ENCODE data around the gene FLOT2.
A peak's percentile ranks its signal among the peaks of the same experiment; 100 is the strongest.
"Not testable (repeated sequence)": the region's sequence is repeated elsewhere in the genome, so short reads cannot be mapped to it uniquely, and the experiment has no call there.

Gene FLOT2

GRCh38 chr17:28873839-28874238, 23.7 kb downstream of the FLOT2 start:
- no peak for DNase-seq (ENCODE audit: low read depth, low spot score)

DNA sequence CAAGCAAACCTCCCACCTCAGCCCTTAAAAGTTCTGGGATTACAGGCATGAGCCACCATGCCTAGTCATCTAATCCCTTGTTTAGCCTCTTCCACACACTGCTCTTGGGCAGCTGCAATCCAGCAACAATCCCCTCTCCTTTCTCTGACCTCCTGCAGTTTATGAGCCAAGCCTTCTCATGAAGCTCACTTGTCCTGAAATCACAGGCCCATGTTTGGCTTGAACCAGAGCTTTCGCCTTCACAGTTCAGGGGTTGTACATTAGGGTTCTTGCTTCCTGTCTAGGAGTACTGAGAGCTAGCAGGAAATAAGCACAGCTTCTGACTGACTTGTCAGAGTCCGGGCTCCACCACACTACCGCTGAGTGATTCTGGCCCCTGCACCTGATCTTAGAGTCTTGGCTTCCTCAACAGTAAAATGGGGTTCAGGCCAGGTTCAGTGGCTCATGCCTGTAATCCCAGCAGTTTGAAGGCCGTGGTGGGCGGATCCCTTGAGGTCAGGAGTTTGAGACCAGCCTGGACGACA, 26.4 kb downstream of the FLOT2 start:
- DNase-seq (ENCODE audit: low read depth, low spot score), result no peak

GRCh38 chr17:28867276-28867675, 30.3 kb downstream of the FLOT2 start:
- DNase-seq (ENCODE audit: low read depth, low spot score), result no peak

- DNase-seq (ENCODE audit: low read depth, low spot score), result no peak
These were observed 31.4 kb downstream of the FLOT2 start for GRCh38 chr17:28865946-28866752.

GRCh38 chr17:28864991-28865849, 32.3 kb downstream of the FLOT2 start:
- DNase-seq (ENCODE audit: low read depth, low spot score), result no peak

DNA sequence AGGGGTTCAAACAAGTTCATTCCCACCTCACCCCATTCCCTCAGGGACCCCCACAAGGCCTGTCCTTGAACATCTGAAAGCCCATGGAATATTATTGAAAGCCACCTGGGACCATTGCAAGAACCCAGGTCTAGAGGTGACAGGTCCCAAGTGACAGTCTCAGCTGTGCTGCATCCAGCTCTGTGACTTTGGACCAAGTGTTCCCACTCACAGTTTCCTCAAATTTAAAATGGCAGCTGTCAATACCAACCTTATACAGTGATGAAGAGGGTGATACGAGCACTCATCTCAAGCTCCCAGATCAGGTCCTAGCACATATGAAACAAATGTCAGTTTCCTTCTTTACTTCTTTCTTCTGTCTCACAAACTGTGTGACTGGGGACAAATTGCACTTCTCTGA, 33.6 kb downstream of the FLOT2 start:
- DNase-seq (ENCODE audit: low read depth, low spot score), result no peak

- DNase-seq (ENCODE audit: low read depth, low spot score), result no peak
These were observed 35.0 kb downstream of the FLOT2 start for GRCh38 chr17:28862561-28862960.

- no peak for DNase-seq (ENCODE audit: low read depth, low spot score)
These were observed 35.9 kb downstream of the FLOT2 start for GRCh38 chr17:28861393-28862203.

DNA sequence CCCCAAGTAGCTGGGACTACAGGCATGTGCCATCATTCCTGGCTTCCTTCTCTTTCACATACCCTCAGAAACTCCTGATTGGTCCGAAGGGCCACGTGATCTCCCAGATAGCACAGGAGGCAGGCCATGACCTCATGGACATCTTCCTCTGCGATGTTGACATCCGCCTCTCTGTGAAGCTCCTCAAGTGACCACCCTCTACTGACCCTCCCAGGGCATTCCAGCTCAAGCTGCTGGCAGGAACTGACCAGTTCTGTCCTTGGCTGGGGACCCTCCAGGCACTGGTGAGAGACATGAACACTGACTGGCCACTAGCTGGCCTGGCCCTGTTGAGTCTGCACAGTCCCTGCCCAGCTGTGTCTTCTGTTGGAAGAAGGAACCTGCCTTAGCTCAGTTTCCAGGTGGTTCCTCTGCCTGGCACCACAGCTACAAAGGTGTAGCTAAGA, 37.1 kb downstream of the FLOT2 start:
- no peak for DNase-seq (ENCODE audit: low read depth, low spot score)

DNA sequence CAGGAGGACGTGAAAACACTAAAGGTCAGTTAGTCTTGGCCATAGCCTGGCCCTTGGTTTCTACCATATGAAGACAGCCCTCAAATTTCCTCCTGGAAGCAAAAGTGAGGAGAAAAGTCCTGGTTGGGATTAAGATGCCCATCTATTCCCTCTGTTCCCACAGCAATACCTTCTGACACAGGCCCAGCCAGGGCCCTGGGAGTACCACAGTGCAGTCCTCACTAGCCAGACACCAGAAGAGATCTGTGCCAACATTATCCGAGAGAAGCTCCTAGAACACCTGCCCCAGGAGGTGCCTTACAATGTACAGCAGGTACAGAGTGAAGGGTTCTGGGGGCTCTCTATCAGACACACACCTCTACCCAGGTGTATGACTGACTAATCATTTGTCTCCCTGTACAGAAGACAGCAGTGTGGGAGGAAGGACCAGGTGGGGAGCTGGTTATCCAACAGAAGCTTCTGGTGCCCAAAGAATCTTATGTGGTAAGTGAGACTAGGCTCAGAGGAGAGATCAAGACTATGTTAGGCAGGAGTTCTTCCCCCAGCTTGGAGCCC, 38.7 kb downstream of the FLOT2 start:
- no peak for DNase-seq (ENCODE audit: low read depth, low spot score)

DNA sequence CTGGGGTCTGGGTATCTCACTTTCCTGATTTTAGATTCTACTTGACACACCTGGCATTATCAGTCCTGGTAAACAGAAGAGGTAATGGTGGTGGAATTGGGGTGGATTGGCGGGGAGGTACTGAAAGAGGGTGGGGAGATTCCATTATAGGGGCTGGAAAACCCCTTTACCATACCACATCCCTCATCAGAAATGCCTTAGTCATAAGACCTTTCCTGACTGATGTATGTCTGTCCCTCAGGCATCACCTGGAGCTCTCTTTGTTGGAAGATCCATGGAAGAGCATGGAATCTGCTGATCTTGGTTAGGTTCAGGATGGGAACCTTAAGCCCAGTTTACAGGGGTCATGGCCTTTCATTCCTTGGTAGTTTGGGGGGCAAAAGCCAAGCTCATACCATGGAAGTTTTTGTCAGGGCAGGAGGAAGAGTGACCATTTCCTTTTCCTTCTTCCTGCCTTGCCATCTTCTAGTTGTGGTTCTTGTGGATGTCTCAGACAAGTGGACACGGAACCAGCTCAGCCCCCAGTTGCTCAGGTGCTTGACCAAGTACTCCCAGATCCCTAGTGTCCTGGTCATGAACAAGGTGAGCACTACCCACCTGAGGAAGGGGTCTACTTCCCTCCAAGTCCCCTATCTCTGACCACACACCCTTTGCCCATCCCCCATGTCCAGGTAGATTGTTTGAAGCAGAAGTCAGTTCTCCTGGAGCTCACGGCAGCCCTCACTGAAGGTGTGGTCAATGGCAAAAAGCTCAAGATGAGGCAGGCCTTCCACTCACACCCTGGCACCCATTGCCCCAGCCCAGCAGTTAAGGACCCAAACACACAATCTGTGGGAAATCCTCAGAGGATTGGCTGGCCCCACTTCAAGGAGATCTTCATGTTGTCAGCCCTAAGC, 39.4 kb downstream of the FLOT2 start:
- no peak for DNase-seq (ENCODE audit: low read depth, low spot score)

DNA sequence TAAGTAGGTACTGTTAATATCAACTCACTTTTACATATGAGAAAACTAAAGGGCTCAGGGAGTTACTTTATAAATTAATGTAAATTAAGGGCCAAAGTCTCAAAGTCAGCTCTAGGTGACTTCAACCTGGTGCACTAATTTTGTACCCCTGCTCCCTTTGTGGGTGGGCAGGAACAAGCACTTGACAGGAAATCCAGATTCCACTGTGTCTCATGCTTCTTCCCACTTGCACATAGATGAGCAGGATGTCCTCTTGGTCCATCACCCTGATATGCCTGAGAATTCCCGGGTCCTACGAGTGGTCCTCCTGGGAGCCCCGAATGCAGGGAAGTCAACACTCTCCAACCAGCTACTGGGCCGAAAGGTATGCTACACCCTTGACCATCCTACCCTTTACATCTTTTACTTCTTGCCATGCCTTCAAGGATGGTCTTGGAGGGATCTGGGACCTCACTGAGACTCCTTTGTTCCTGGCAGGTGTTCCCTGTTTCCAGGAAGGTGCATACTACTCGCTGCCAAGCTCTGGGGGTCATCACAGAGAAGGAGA, 41.4 kb downstream of the FLOT2 start:
- no peak for DNase-seq (ENCODE audit: low read depth, low spot score)

GRCh38 chr17:28855336-28855679, 42.2 kb downstream of the FLOT2 start:
- DNase-seq (ENCODE audit: low read depth, low spot score), result no peak

- peak; percentile 53 for DNase-seq (ENCODE audit: low read depth, low spot score)
These were observed 42.8 kb downstream of the FLOT2 start, which contains the start of gene ERAL1 for GRCh38 chr17:28854457-28855335. TSS of gene ERAL1 (plus strand) at chr17:28855016. CDS start at chr17:28855035, 19 bp downstream.

DNA sequence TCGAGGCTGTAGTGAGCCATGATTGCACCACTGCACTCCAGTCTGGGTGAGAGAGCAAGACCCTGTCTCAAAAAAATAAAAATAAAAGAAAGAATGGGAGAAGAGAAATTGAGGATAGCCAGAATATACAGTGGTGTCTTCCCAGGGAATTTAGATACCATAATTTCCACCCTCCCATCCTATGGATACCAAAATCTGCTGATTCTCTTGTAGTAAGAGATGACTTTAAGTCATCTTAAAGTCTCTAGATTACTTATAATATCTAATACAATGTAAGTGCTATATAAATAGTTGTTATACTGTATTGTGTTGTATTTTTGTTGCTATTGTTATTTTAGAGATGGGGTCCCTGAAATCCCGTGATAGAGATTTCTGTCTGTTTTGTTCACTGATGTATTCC, 44.2 kb downstream of the FLOT2 start:
- no peak for DNase-seq (ENCODE audit: low read depth, low spot score)

DNA sequence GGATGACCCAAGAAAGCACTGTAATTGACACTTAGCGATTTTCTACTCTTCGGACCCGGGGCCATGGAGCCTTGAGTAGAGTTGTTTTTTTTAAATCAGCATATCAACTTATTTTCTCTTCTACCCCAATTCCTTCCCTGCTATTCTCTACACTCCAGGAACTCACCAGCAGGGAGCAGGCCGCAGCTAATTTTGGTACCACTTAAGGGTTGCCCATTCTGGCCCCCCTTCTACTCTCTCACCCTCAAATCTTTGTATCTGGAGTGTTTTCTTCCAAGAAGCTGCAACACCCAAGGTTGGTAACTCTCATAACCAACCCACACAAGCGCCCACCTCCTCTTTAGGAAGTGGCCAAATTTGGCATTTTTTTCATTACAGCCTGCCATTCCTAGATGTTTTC, 48.3 kb downstream of the FLOT2 start:
- no peak for DNase-seq (ENCODE audit: low read depth, low spot score)

GRCh38 chr17:28848667-28849066, 48.9 kb downstream of the FLOT2 start:
- not testable (repeated sequence) for DNase-seq (ENCODE audit: low read depth, low spot score)

- DNase-seq (ENCODE audit: low read depth, low spot score), result not testable (repeated sequence)
These were observed 50.8 kb downstream of the FLOT2 start for GRCh38 chr17:28846699-28847098.

GRCh38 chr17:28846231-28846630, 51.3 kb downstream of the FLOT2 start:
- no peak for DNase-seq (ENCODE audit: low read depth, low spot score)

All from brain pericyte (primary cell).